ENCODE data around the gene CHGA. TPM values are rescaled to one million over a fixed set of nuclear protein-coding genes. Genes with fewer than 3 reads are reported as not detected.

CHGA gene
- total RNA-seq, 2 donors from 2014 or later = 69.5 to 80.1 TPM

GRCh38 chr14:92945959-92946846, 23.3 kb downstream of the CHGA start:
- peaks cover 7% of the 10 kb centered on the region for H3K4me1 ChIP-seq
- H3K4me3 ChIP-seq = no peak overlapping the region
- peak overlapping the region in 1 of 4 donors; percentile 47 for H3K27ac ChIP-seq
- H3K36me3 ChIP-seq (replicated peaks in 1 of 2; ENCODE audit: insufficient read depth in 1 of 2, low read depth in 2 of 2) = peaks cover 0 to 6% of the 10 kb centered on the region in 2 donors
- WGBS, 2 donors = 74 to 90% methylated on average over 16 to 35 of the region's 38 CpGs
- DNase-seq (peak; percentile 53 to 75 (median 70)), ATAC-seq (peak; percentile 70)
- no peaks in the 10 kb centered on the region for H3K9me3 ChIP-seq
- TF ChIP-seq, protein P1, sequence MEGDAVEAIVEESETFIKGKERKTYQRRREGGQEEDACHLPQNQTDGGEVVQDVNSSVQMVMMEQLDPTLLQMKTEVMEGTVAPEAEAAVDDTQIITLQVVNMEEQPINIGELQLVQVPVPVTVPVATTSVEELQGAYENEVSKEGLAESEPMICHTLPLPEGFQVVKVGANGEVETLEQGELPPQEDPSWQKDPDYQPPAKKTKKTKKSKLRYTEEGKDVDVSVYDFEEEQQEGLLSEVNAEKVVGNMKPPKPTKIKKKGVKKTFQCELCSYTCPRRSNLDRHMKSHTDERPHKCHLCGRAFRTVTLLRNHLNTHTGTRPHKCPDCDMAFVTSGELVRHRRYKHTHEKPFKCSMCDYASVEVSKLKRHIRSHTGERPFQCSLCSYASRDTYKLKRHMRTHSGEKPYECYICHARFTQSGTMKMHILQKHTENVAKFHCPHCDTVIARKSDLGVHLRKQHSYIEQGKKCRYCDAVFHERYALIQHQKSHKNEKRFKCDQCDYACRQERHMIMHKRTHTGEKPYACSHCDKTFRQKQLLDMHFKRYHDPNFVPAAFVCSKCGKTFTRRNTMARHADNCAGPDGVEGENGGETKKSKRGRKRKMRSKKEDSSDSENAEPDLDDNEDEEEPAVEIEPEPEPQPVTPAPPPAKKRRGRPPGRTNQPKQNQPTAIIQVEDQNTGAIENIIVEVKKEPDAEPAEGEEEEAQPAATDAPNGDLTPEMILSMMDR (IDR thresholded peaks at IDR 0.05) = no peak
- TF ChIP-seq POLR2A (IDR thresholded peaks at IDR 0.05) = no peak
- intact Hi-C loops (cut with DNase I) = no loop called here
- H3K27me3 ChIP-seq = no peaks in the 10 kb centered on the region

DNA sequence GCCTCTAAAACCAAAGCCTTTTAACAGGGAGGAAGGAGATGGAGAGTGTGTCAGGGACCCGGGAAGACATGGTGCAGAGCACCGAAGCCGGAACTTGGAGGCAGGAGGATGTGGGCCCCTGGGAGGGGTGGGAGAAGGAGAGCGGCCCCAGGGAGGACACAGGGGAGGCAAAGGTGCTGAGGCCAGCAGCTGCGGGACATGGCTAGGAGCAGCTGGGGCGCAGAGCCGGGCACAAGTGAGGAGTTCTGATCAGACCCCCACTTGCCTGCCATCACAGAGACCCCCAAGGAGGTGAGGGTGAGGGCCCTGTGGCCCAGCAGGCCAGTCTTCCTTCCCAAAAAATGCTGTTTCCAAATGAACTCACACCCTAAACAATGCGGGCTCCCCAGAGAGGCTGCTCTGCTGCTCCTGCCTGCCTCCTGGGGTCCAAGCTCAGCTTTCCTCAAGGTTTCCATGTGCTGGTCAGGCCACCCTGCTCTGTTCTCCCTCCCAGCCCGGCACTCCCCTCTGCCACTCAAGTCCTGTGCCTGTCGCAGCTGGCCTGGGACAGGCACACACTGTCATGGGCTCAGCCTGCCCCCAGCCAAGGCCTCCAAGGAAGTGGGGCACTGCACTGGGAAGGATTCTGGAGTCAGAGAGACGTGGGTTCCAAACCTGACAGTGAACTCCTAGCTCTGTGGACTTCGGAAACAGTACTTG, 24.0 kb downstream of the CHGA start:
- intact Hi-C loops (cut with DNase I) = no loop called here
- peaks cover 0 to 8% of the 10 kb centered on the region in 2 donors for H3K36me3 ChIP-seq (replicated peaks in 1 of 2; ENCODE audit: insufficient read depth in 1 of 2, low read depth in 2 of 2)
- WGBS, 2 donors = 86 to 91% methylated on average over 9 to 12 of the region's 12 CpGs
- no peaks in the 10 kb centered on the region for H3K9me3 ChIP-seq
- no peak for ATAC-seq
- no peak for DNase-seq
- H3K27me3 ChIP-seq = no peaks in the 10 kb centered on the region
- H3K27ac ChIP-seq = peak overlapping the region in 1 of 4 donors; percentile 47
- peaks cover 7% of the 10 kb centered on the region for H3K4me1 ChIP-seq
- TF ChIP-seq, protein P1 (IDR thresholded peaks at IDR 0.05) = no peak
- TF ChIP-seq POLR2A (IDR thresholded peaks at IDR 0.05) = no peak
- H3K4me3 ChIP-seq = no peak overlapping the region

- intact Hi-C loops (cut with DNase I) = no loop called here
- Histone ChIP-seq H3K4me3 (no peak overlapping the region), H3K27me3 (no peaks in the 10 kb centered on the region), H3K27ac (no peak overlapping the region), H3K36me3 (replicated peaks in 1 of 2; ENCODE audit: insufficient read depth in 1 of 2, low read depth in 2 of 2) (peaks cover 0 to 8% of the 10 kb centered on the region in 2 donors), H3K4me1 (peaks cover 7% of the 10 kb centered on the region), H3K9me3 (no peaks in the 10 kb centered on the region)
- no peak for TF ChIP-seq POLR2A (IDR thresholded peaks at IDR 0.05)
- TF ChIP-seq, protein P1 (IDR thresholded peaks at IDR 0.05) = no peak
- ATAC-seq (no peak), DNase-seq (no peak)
- 92 to 94% methylated on average over 7 to 11 of the region's 22 CpGs for WGBS, 2 donors
Observed at GRCh38 chr14:92948647-92949046, 25.7 kb downstream of the CHGA start.

GRCh38 chr14:92949496-92950192, 26.7 kb downstream of the CHGA start:
- H3K4me3 ChIP-seq = no peak overlapping the region
- H3K27ac ChIP-seq = no peak overlapping the region
- no peak for ATAC-seq

More at GRCh38 chr14:92949496-92950192, 26.7 kb downstream of the CHGA start:
- intact Hi-C loops (cut with DNase I) = loop anchor here (10.0 kb wide), 1 partner anchor 195 kb away; no protein-coding TSS in a partner anchor
- Histone ChIP-seq H3K36me3 (replicated peaks in 1 of 2; ENCODE audit: insufficient read depth in 1 of 2, low read depth in 2 of 2) (peaks cover 0 to 8% of the 10 kb centered on the region in 2 donors), H3K27me3 (no peaks in the 10 kb centered on the region), H3K4me1 (peaks cover 7% of the 10 kb centered on the region), H3K9me3 (no peaks in the 10 kb centered on the region)
- 87 to 96% methylated on average over 16 to 24 of the region's 24 CpGs for WGBS, 2 donors
- DNase-seq = no peak
- no peak for TF ChIP-seq POLR2A (IDR thresholded peaks at IDR 0.05)
- TF ChIP-seq, protein P1 (IDR thresholded peaks at IDR 0.05) = no peak
